ENCODE results near the gene ZNF483. TPM values are rescaled to one million over a fixed set of nuclear protein-coding genes. Genes with fewer than 3 reads are reported as not detected.

Gene ZNF483
- total and polyA plus RNA-seq, 9 of the 15 experiments (the other 6 are each of a cell fraction or from before 2014, with no cell fraction given): 0.04 to 1.0 (median 0.38) TPM

- no peaks in the 10 kb centered on the region for H3K79me2 ChIP-seq (ENCODE audit: control insufficient read depth, insufficient read depth, low read length)
- H3K36me3 ChIP-seq (ENCODE audit: control insufficient read depth, insufficient read depth, low read length): no peaks in the 10 kb centered on the region
- no peak overlapping the region for H2AFZ ChIP-seq (ENCODE audit: low read depth, low read length)
- TF ChIP-seq NFIC (IDR thresholded peaks at IDR 0.05) (peak; percentile 46; the same call in 1 of the 2 replicates), MCM3 (IDR thresholded peaks at IDR 0.05) (no peak)
- no peaks in the 10 kb centered on the region for H3K9me3 ChIP-seq (replicated peaks; ENCODE audit: control insufficient read depth, insufficient read depth, low read depth, low read length)
- no peaks in the 10 kb centered on the region for H3K4me1 ChIP-seq (replicated peaks in 1 of 2; ENCODE audit: control insufficient read depth in 2 of 2, insufficient read depth in 2 of 2, low read length in 2 of 2)
- H3K4me3 ChIP-seq: no peak overlapping the region
- no TSS peak for BruUV-seq (replicated peaks)
- FAIRE-seq: no peak
- no peak for DNase-seq (ENCODE audit: extremely low read depth in 1 of 4, low spot score in 3 of 4)
- ATAC-seq: no peak
- H3K4me2 ChIP-seq (ENCODE audit: insufficient read depth, low read length): no peak overlapping the region
- 3% methylated on average over 4 of the region's 4 CpGs for WGBS (ENCODE audit: insufficient coverage, low coverage, missing lambda C conversion rate)
- ChIA-PET CTCF (ENCODE audit: low intra/inter-chr PET ratio) (interaction anchor here (0.6 kb wide), 1 partner anchor 24 kb away, joined by 4 read pairs; no protein-coding TSS in a partner anchor), POLR2A (interaction anchor here (0.6 to 0.8 kb wide), 3 partner anchors 12 to 754 kb away, joined by 3 to 4 read pairs (median 4); partner anchors contain the start of gene DNAJC25)
- no peaks in the 10 kb centered on the region for H4K20me1 ChIP-seq (replicated peaks; ENCODE audit: control insufficient read depth, insufficient read depth, low read length)
- intact Hi-C loops (cut with micrococcal nuclease): no loop called here
- in situ Hi-C loops (cut with MboI): no loop called here
- no peak overlapping the region for H3K27ac ChIP-seq (ENCODE audit: extremely low read depth, low read depth, low read length)
- peaks cover 44 to 49% of the 10 kb centered on the region in 2 experiments for H3K27me3 ChIP-seq (ENCODE audit: control insufficient read depth in 2 of 2, insufficient read depth in 2 of 2, low read length in 2 of 2)
- no peak overlapping the region for H3K9ac ChIP-seq (ENCODE audit: insufficient read depth in 1 of 2, low read depth in 2 of 2, low read length in 2 of 2)
- H3K9me1 ChIP-seq (ENCODE audit: control insufficient read depth, insufficient read depth, low read length): no peaks in the 10 kb centered on the region
Observed at GRCh38 chr9:111613436-111614040, 88.6 kb downstream of the ZNF483 start.

DNA sequence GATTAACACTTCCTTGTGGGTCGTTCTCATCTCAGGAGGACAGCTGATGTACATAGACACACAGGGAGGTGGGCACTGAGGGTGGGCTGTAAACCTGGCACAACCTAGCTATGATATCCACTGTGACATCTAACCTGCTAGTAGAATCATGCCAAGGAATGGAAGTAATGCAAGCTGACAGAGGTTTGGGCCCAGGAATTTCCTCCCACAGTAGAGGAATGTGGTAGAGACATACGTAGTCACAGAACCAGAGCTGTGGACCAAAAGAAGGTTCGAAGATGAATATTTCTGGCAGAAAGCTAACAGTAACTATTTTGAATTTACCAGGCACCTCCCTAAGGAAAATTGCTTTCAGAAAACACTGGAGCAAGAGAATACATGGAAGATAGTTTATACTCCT, 90.9 kb downstream of the ZNF483 start:
- intact Hi-C loops (cut with micrococcal nuclease) (no loop called here), in situ Hi-C loops (cut with MboI) (no loop called here)
- TF ChIP-seq FOSL1 (tag; conservative IDR thresholded peaks at IDR 0.05) (no peak), CCAR2 (IDR thresholded peaks at IDR 0.05; ENCODE audit: low read depth, low read length) (no peak), RBM39 (optimal IDR thresholded peaks at IDR 0.05; ENCODE audit: low read depth, low read length) (no peak), ZNF140 (CRISPR knock-in tag; IDR thresholded peaks at IDR 0.05) (no peak), MIER1 (IDR thresholded peaks at IDR 0.05; ENCODE audit: low read depth) (no peak), ZHX1 (conservative IDR thresholded peaks at IDR 0.05; ENCODE audit: low read length) (no peak), THAP7 (CRISPR knock-in tag; IDR thresholded peaks at IDR 0.05) (no peak), BRCA1 (IDR thresholded peaks at IDR 0.05) (no peak), BRCA1 (CRISPR knock-in tag; IDR thresholded peaks at IDR 0.05) (no peak), KLF1 (tag; IDR thresholded peaks at IDR 0.05) (no peak)
- TF ChIP-seq, protein P1, sequence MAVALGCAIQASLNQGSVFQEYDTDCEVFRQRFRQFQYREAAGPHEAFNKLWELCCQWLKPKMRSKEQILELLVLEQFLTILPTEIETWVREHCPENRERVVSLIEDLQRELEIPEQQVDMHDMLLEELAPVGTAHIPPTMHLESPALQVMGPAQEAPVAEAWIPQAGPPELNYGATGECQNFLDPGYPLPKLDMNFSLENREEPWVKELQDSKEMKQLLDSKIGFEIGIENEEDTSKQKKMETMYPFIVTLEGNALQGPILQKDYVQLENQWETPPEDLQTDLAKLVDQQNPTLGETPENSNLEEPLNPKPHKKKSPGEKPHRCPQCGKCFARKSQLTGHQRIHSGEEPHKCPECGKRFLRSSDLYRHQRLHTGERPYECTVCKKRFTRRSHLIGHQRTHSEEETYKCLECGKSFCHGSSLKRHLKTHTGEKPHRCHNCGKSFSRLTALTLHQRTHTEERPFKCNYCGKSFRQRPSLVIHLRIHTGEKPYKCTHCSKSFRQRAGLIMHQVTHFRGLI (CRISPR knock-in tag; IDR thresholded peaks at IDR 0.05): no peak
- Histone ChIP-seq H3K4me2 (ENCODE audit: insufficient read depth, low read length) (no peak overlapping the region), H3K9me3 (replicated peaks; ENCODE audit: control insufficient read depth, insufficient read depth, low read depth, low read length) (no peaks in the 10 kb centered on the region), H3K9me1 (ENCODE audit: control insufficient read depth, insufficient read depth, low read length) (no peaks in the 10 kb centered on the region), H3K79me2 (ENCODE audit: control insufficient read depth, insufficient read depth, low read length) (no peaks in the 10 kb centered on the region), H3K4me3 (no peak overlapping the region), H3K4me1 (replicated peaks in 1 of 2; ENCODE audit: control insufficient read depth in 2 of 2, insufficient read depth in 2 of 2, low read length in 2 of 2) (no peaks in the 10 kb centered on the region), H3K9ac (ENCODE audit: insufficient read depth in 1 of 2, low read depth in 2 of 2, low read length in 2 of 2) (no peak overlapping the region), H3K27ac (ENCODE audit: extremely low read depth, low read depth, low read length) (no peak overlapping the region), H2AFZ (ENCODE audit: low read depth, low read length) (no peak overlapping the region), H3K36me3 (ENCODE audit: control insufficient read depth, insufficient read depth, low read length) (no peaks in the 10 kb centered on the region), H4K20me1 (replicated peaks; ENCODE audit: control insufficient read depth, insufficient read depth, low read length) (no peaks in the 10 kb centered on the region), H3K27me3 (ENCODE audit: control insufficient read depth in 2 of 2, insufficient read depth in 2 of 2, low read length in 2 of 2) (peaks cover 29% of the 10 kb centered on the region in 2 experiments)
- ATAC-seq: no peak
- POLR2A ChIA-PET: no interaction called here
- DNase-seq (ENCODE audit: extremely low read depth in 1 of 4, low spot score in 3 of 4): no peak
- FAIRE-seq: no peak
- 11% methylated on average over 3 of the region's 3 CpGs for WGBS (ENCODE audit: insufficient coverage, low coverage, missing lambda C conversion rate)
- CTCF ChIA-PET (ENCODE audit: low intra/inter-chr PET ratio): no interaction called here
- no TSS peak for BruUV-seq (replicated peaks)

All from K562 (cell line).